ENCODE measurements around the gene FAM193B. TPM values are rescaled to one million over a fixed set of nuclear protein-coding genes. Genes with fewer than 3 reads are reported as not detected.

FAM193B gene
- polyA plus RNA-seq, 3 donors: 1.6 to 216 (median 1.9) TPM

GRCh38 chr5:177484902-177485549, 69.3 kb downstream of the FAM193B start:
- H3K9me3 Mint-ChIP-seq: peaks cover 0 to 10% (median 0%) of the 10 kb centered on the region in 7 donors
- no peaks in the 10 kb centered on the region for H3K9me3 ChIP-seq (replicated peaks in 1 of 2; ENCODE audit: control insufficient read depth in 1 of 2, insufficient read depth in 1 of 2, low read length in 2 of 2)
- H3K36me3 Mint-ChIP-seq: peaks cover 76 to 84% of the 10 kb centered on the region in 2 donors
- H3K27me3 ChIP-seq (ENCODE audit: control insufficient read depth in 2 of 2, insufficient read depth in 2 of 2, low read length in 2 of 2): peaks cover 0 to 3% of the 10 kb centered on the region in 2 donors
- H3K79me2 ChIP-seq (ENCODE audit: insufficient read depth, low read length): no peaks in the 10 kb centered on the region
- DNase-seq: no peak
- no peak overlapping the region for H3K9ac ChIP-seq (ENCODE audit: insufficient read depth, low read length, poor library complexity, severe bottlenecking)
- H3K36me3 ChIP-seq (replicated peaks in 1 of 2; ENCODE audit: control insufficient read depth in 1 of 2, insufficient read depth in 2 of 2, low read length in 2 of 2): peaks cover 46 to 74% of the 10 kb centered on the region in 2 donors
- intact Hi-C loops (cut with micrococcal nuclease): no loop called here
- H4K20me1 ChIP-seq (ENCODE audit: insufficient read depth, low read length): peaks cover 39% of the 10 kb centered on the region
- peaks cover 7% of the 10 kb centered on the region for H3K4me1 Mint-ChIP-seq
- peaks cover 6% of the 10 kb centered on the region in 2 donors for H3K4me1 ChIP-seq (ENCODE audit: control insufficient read depth in 1 of 2, insufficient read depth in 2 of 2, low read length in 2 of 2)
- H3K4me3 ChIP-seq (replicated peaks in 1 of 3; ENCODE audit: low read depth in 2 of 3, low read length in 3 of 3): no peak overlapping the region
- TF ChIP-seq CTCF (IDR thresholded peaks at IDR 0.05): no peak
- H3K27ac ChIP-seq (ENCODE audit: low read depth in 1 of 2, low read length in 2 of 2): no peak overlapping the region
- no peak overlapping the region for H2AFZ ChIP-seq (ENCODE audit: insufficient read depth, low read depth, low read length, poor library complexity, severe bottlenecking)
- WGBS (ENCODE audit: insufficient coverage): 62% methylated on average over 13 of the region's 13 CpGs
- H3K27ac Mint-ChIP-seq: peak overlapping the region in 1 of 7 donors; percentile 63
- peak overlapping the region in 1 of 2 donors; percentile 7 for H3K4me3 Mint-ChIP-seq
- peaks cover 15 to 28% (median 16%) of the 10 kb centered on the region in 3 donors for H3K27me3 Mint-ChIP-seq (ENCODE audit: low read depth in 3 of 3)
- no peak overlapping the region for H3K4me2 ChIP-seq (replicated peaks; ENCODE audit: extremely low read depth, low read length, poor library complexity, severe bottlenecking)

- Mint-ChIP-seq H3K4me1 (peaks cover 14% of the 10 kb centered on the region), H3K9me3 (peaks cover 0 to 12% (median 0%) of the 10 kb centered on the region in 7 donors), H3K36me3 (peaks cover 72 to 77% of the 10 kb centered on the region in 2 donors), H3K27ac (no peak overlapping the region), H3K27me3 (ENCODE audit: low read depth in 3 of 3) (peaks cover 15 to 25% (median 16%) of the 10 kb centered on the region in 3 donors), H3K4me3 (no peak overlapping the region)
- Histone ChIP-seq H3K27me3 (ENCODE audit: control insufficient read depth in 2 of 2, insufficient read depth in 2 of 2, low read length in 2 of 2) (peaks cover 0 to 3% of the 10 kb centered on the region in 2 donors), H3K4me3 (replicated peaks in 1 of 3; ENCODE audit: low read depth in 2 of 3, low read length in 3 of 3) (no peak overlapping the region), H3K36me3 (replicated peaks in 1 of 2; ENCODE audit: control insufficient read depth in 1 of 2, insufficient read depth in 2 of 2, low read length in 2 of 2) (peaks cover 42 to 67% of the 10 kb centered on the region in 2 donors), H3K4me2 (replicated peaks; ENCODE audit: extremely low read depth, low read length, poor library complexity, severe bottlenecking) (no peak overlapping the region), H3K27ac (ENCODE audit: low read depth in 1 of 2, low read length in 2 of 2) (no peak overlapping the region), H3K9ac (ENCODE audit: insufficient read depth, low read length, poor library complexity, severe bottlenecking) (no peak overlapping the region), H3K4me1 (ENCODE audit: control insufficient read depth in 1 of 2, insufficient read depth in 2 of 2, low read length in 2 of 2) (peaks cover 14% of the 10 kb centered on the region in 2 donors), H3K9me3 (replicated peaks in 1 of 2; ENCODE audit: control insufficient read depth in 1 of 2, insufficient read depth in 1 of 2, low read length in 2 of 2) (no peaks in the 10 kb centered on the region), H3K79me2 (ENCODE audit: insufficient read depth, low read length) (no peaks in the 10 kb centered on the region), H2AFZ (ENCODE audit: insufficient read depth, low read depth, low read length, poor library complexity, severe bottlenecking) (no peak overlapping the region), H4K20me1 (ENCODE audit: insufficient read depth, low read length) (peaks cover 41% of the 10 kb centered on the region)
- WGBS (ENCODE audit: insufficient coverage): 95% methylated on average over 22 of the region's 22 CpGs
- TF ChIP-seq CTCF (IDR thresholded peaks at IDR 0.05): no peak
- no peak for DNase-seq
- intact Hi-C loops (cut with micrococcal nuclease): no loop called here
Observed at GRCh38 chr5:177483994-177484901, 70.1 kb downstream of the FAM193B start.

Data from CD14-positive monocyte (primary cell).